ENCODE results near the gene PPP2R2D.

- TF ChIP-seq ZNF274 (IDR thresholded peaks at IDR 0.05; ENCODE audit: low read depth, low read length) = no peak
- TF ChIP-seq YY1 (IDR thresholded peaks at IDR 0.05; ENCODE audit: insufficient read depth, insufficient read length) = no peak
- no peak for TF ChIP-seq SUZ12 (IDR thresholded peaks at IDR 0.05; ENCODE audit: extremely low read depth, insufficient read depth, insufficient read length)
Measured at GRCh38 chr10:131911451-131911850, 10.6 kb downstream of the PPP2R2D start.

All from NT2/D1 (cell line).